Measurements from ENCODE around the gene SORBS1.
A peak's percentile ranks its signal among the peaks of the same experiment; 100 is the strongest.

The SORBS1 gene

GRCh38 chr10:95459446-95460045, 101.6 kb downstream of the SORBS1 start:
- DNase-seq (ENCODE audit: low spot score), result no peak

GRCh38 chr10:95458871-95459270, 102.3 kb downstream of the SORBS1 start:
- DNase-seq (ENCODE audit: low spot score), result no peak

DNA sequence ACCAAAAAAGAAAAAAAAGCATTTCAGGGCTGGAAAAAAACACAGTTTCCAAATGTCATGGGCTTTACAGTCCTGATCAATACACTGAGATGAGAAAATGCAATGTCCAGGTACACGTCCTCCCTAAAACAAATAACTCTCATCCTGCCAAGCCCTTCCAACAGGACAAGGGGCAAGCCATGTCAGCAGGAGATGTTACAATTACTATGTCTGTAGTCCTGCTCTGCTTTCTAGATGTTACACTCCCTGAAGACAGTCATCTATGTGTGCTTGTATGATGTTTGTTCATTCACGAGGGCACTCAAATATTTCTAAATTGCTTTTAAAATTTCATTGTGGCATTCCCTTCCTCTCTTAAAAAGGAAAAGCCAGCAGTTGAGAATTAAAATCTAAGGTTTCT, 103.2 kb downstream of the SORBS1 start:
- DNase-seq (ENCODE audit: low spot score), result no peak

GRCh38 chr10:95457319-95457886, 103.8 kb downstream of the SORBS1 start:
- no peak for DNase-seq (ENCODE audit: low spot score)

GRCh38 chr10:95456516-95456915, 104.7 kb downstream of the SORBS1 start:
- DNase-seq (ENCODE audit: low spot score), result no peak

DNA sequence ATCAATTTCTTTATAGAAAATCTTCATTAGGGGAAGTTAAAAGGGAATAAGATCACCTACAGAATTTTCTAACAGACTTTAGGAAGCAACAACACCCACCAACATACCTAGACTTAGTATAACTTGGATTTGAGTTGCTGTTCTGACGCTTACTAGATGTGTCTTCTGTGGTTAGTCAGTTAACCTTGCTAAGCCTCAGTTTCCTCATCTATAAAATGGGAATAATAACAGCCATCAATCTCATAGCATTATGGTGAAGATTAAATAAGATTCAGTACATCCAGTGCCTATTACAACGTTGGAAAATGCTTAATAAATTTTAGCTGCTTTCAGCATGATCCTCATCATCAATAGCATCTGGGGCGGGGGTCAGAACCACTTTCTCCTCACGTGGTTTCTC, 106.2 kb downstream of the SORBS1 start:
- no peak for DNase-seq (ENCODE audit: low spot score)

GRCh38 chr10:95454356-95454755, 106.8 kb downstream of the SORBS1 start:
- no peak for DNase-seq (ENCODE audit: low spot score)

GRCh38 chr10:95451568-95452524, 109.3 kb downstream of the SORBS1 start:
- DNase-seq (ENCODE audit: low spot score), result no peak

GRCh38 chr10:95451150-95451549, 110.0 kb downstream of the SORBS1 start:
- no peak for DNase-seq (ENCODE audit: low spot score)

- no peak for DNase-seq (ENCODE audit: low spot score)
Observed at GRCh38 chr10:95450188-95450587, 111.0 kb downstream of the SORBS1 start.

DNA sequence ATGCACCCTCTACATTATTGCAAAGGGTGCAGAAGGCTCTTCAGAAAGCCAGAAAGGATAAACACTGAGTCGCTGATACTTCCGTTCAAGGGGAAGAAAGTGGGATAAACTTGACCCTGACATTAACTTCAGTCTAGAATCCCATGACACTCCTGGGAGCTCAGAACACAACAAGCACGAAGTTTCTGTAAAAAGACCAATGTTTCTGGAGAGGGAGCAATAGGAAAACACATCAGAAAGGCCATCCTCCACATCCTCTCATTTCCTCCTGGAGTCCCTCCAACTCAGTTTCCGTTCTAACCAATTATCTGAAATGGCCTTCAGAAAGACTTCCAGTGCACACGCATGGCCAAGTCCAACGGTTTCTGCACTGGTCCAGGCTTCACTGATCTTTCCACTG, 113.5 kb downstream of the SORBS1 start:
- no peak for DNase-seq (ENCODE audit: low spot score)

GRCh38 chr10:95445837-95446486, 115.2 kb downstream of the SORBS1 start:
- DNase-seq (ENCODE audit: low spot score), result peak; percentile 94

- peak; percentile 37 for DNase-seq (ENCODE audit: low spot score)
Observed at GRCh38 chr10:95445223-95445836, 115.8 kb downstream of the SORBS1 start.

GRCh38 chr10:95444792-95445191, 116.4 kb downstream of the SORBS1 start:
- DNase-seq (ENCODE audit: low spot score), result peak; percentile 31

DNA sequence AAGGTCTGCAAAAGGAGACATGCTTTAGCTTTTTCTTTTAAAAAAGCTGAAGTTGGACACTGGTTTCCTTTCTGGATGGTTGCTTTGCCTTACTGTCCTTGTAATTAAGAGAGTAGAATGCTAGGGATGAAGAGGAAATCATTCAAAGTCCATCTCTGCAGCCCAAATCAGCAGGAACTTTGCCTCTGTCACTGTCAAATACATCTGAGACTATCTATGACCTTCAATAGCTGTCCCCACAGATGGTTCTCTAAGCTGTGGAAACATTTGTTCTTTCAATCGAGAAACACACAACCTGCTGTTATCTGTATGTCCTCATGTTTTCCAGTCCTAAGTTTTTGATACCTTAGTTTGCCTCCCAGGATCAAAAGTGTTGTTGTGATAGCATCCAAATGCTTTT, 117.5 kb downstream of the SORBS1 start:
- no peak for DNase-seq (ENCODE audit: low spot score)

GRCh38 chr10:95442341-95442740, 118.8 kb downstream of the SORBS1 start:
- no peak for DNase-seq (ENCODE audit: low spot score)

DNA sequence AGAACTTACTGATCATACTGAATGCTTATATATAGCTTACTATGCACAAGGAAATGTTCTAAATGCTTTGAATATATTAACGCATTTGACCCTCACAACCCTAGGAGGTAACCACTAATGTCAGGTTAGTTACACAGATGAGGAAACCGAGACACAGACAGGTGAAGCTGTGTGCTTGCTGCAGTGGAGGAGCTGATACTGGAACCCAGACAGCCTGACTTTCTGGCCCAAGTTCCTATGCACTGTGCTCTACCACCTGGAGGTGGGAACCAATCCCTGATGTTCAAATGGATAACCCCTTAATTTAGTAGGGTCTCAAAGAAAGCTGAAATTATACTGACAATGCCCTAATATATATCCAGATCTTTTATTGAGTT, 119.6 kb downstream of the SORBS1 start:
- no peak for DNase-seq (ENCODE audit: low spot score)

DNA sequence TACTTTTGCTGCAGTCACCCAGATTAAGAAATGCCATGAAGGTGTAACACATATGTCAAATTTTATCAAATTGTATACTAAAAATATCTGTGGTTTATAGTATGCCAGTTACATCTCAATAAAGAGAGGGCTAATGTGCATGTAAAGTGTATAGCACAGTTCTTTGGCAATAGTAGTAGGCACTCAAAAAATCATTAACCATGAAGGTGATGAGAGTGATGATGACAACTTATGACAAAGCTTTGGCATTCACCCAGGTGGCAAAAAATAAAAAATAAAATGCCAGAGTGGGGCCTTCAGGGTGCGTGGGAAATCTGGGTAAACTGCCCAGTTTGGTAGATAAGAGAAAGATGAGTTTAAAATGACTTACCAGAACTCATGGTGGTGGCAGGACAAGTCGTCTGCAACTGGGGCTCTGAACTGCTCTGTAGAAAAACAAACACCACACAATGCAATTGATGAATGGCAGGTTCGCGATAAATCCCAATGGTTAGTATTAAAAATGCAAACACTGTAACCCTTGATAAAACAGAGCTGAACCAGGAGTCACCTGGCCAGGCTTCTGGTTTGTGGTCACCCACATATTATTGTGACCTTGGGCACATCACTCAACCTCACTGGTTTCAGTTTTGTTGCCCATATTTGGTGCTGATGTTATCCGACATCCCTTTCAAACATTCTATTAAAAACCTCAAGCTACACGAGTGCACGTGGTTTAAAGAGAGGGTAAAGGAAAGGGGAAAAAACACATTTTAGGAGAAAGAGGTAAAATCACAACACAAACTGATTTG, 120.2 kb downstream of the SORBS1 start:
- DNase-seq (ENCODE audit: low spot score), result no peak

- DNase-seq (ENCODE audit: low spot score), result no peak
Observed at GRCh38 chr10:95440038-95440725, 121.0 kb downstream of the SORBS1 start.

DNA sequence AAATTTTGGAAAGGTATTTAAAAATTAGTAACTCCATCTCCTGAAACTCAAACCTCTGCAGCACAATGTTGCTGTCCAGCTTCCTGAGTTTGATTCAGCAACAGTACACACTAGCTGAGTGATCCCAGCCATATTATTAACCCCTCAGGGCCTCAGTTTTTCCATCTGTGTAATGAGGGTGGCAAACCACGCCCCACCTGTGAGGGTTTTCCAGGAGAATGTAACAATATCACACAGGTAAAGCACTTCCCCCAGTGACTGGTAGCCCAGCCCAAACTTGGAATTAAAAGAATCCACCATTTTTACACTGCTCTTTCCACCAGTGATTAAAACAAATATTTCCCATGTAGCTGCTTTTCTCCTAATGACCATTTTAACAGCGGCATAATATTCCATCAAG, 122.4 kb downstream of the SORBS1 start:
- DNase-seq (ENCODE audit: low spot score), result no peak

DNA sequence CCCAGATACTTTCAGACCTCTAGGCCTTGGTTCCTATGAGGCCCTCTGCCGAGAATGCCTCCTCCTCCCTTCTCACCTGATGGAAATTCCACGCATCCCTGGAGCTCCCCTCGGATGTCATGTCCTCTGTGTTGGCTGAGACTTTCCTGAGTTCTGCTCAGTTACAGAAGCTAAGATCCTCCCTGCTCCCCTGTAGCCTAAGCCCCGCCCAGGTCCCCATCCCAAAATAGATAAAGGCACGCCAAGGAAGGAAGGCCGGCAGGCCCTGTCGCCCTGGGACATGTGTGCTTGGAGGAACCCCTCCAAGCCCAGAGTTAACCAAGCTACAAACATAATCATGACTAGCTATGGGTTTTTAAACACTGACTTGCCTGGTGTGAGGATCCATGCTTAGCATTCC, 123.5 kb downstream of the SORBS1 start:
- no peak for DNase-seq (ENCODE audit: low spot score)

All from iPS-NIHi11 (cell line).